Measurements from ENCODE around the gene ANXA3. TPM values are rescaled to one million over a fixed set of nuclear protein-coding genes. Genes with fewer than 3 reads are reported as not detected.

The ANXA3 gene
- total RNA-seq, 1 donor: 50.1 TPM

GRCh38 chr4:78552389-78553042, 946 bp downstream of the ANXA3 start:
- peak overlapping the region; percentile 71 for H3K4me3 ChIP-seq (ENCODE audit: low read depth, low read length)
- TF ChIP-seq CTCF (IDR thresholded peaks at IDR 0.05; ENCODE audit: insufficient read depth, low read depth, low read length): no peak
- no peak for DNase-seq (ENCODE audit: low read depth)

- no peak for DNase-seq (ENCODE audit: low read depth)
- H3K4me3 ChIP-seq (ENCODE audit: low read depth, low read length): no peak overlapping the region
- TF ChIP-seq CTCF (IDR thresholded peaks at IDR 0.05; ENCODE audit: insufficient read depth, low read depth, low read length): no peak
Measured at GRCh38 chr4:78553043-78553396, 1.4 kb downstream of the ANXA3 start.

GRCh38 chr4:78553529-78554060, 2.0 kb downstream of the ANXA3 start:
- no peak for DNase-seq (ENCODE audit: low read depth)
- TF ChIP-seq CTCF (IDR thresholded peaks at IDR 0.05; ENCODE audit: insufficient read depth, low read depth, low read length): no peak
- no peak overlapping the region for H3K4me3 ChIP-seq (ENCODE audit: low read depth, low read length)

GRCh38 chr4:78556665-78557064, 5.1 kb downstream of the ANXA3 start:
- H3K4me3 ChIP-seq (ENCODE audit: low read depth, low read length): no peak overlapping the region
- TF ChIP-seq CTCF (IDR thresholded peaks at IDR 0.05; ENCODE audit: insufficient read depth, low read depth, low read length): no peak
- DNase-seq (ENCODE audit: low read depth): no peak

- H3K4me3 ChIP-seq (ENCODE audit: low read depth, low read length): no peak overlapping the region
- no peak for TF ChIP-seq CTCF (IDR thresholded peaks at IDR 0.05; ENCODE audit: insufficient read depth, low read depth, low read length)
- DNase-seq (ENCODE audit: low read depth): no peak
Measured at GRCh38 chr4:78557841-78558240, 6.3 kb downstream of the ANXA3 start.

GRCh38 chr4:78558410-78558809, 6.8 kb downstream of the ANXA3 start:
- no peak overlapping the region for H3K4me3 ChIP-seq (ENCODE audit: low read depth, low read length)
- TF ChIP-seq CTCF (IDR thresholded peaks at IDR 0.05; ENCODE audit: insufficient read depth, low read depth, low read length): no peak
- peak; percentile 75 for DNase-seq (ENCODE audit: low read depth)

Measured in fibroblast of villous mesenchyme (primary cell).